ENCODE measurements around the gene ANGEL1.

ANGEL1 gene

GRCh38 chr14:76820700-76821099 is 8.0 kb upstream of the ANGEL1 start:
- no peak for DNase-seq (ENCODE audit: low read depth)

GRCh38 chr14:76814726-76815645 is 2.3 kb upstream of the ANGEL1 start:
- DNase-seq (ENCODE audit: low read depth) = no peak

GRCh38 chr14:76812093-76812421 is 625 bp downstream of the ANGEL1 start:
- no peak for DNase-seq (ENCODE audit: low read depth)

GRCh38 chr14:76811561-76811960 is 1.1 kb downstream of the ANGEL1 start:
- DNase-seq (ENCODE audit: low read depth) = no peak

GRCh38 chr14:76810953-76811400 is 1.7 kb downstream of the ANGEL1 start:
- DNase-seq (ENCODE audit: low read depth) = peak; percentile 25

GRCh38 chr14:76810525-76810924 is 2.2 kb downstream of the ANGEL1 start:
- no peak for DNase-seq (ENCODE audit: low read depth)

GRCh38 chr14:76808990-76809389 is 3.7 kb downstream of the ANGEL1 start:
- DNase-seq (ENCODE audit: low read depth) = no peak

GRCh38 chr14:76808011-76808410 is 4.7 kb downstream of the ANGEL1 start:
- no peak for DNase-seq (ENCODE audit: low read depth)

GRCh38 chr14:76806446-76806845 is 6.2 kb downstream of the ANGEL1 start:
- no peak for DNase-seq (ENCODE audit: low read depth)

- DNase-seq (ENCODE audit: low read depth) = no peak
These were observed 18.7 kb downstream of the ANGEL1 start for GRCh38 chr14:76793956-76794355.

GRCh38 chr14:76793324-76793723 is 19.4 kb downstream of the ANGEL1 start:
- no peak for DNase-seq (ENCODE audit: low read depth)

GRCh38 chr14:76792422-76792821 is 20.3 kb downstream of the ANGEL1 start:
- no peak for DNase-seq (ENCODE audit: low read depth)

GRCh38 chr14:76786601-76787000 is 26.1 kb downstream of the ANGEL1 start:
- no peak for DNase-seq (ENCODE audit: low read depth)

- peak; percentile 77 for DNase-seq (ENCODE audit: low read depth)
These were observed 27.8 kb downstream of the ANGEL1 start for GRCh38 chr14:76784881-76785280.

GRCh38 chr14:76784266-76784874 is 28.3 kb downstream of the ANGEL1 start:
- no peak for DNase-seq (ENCODE audit: low read depth)

GRCh38 chr14:76782885-76783566 is 29.7 kb downstream of the ANGEL1 start:
- DNase-seq (ENCODE audit: low read depth) = peak; percentile 10

GRCh38 chr14:76782115-76782884 is 30.4 kb downstream of the ANGEL1 start:
- no peak for DNase-seq (ENCODE audit: low read depth)

- DNase-seq (ENCODE audit: low read depth) = no peak
These were observed 31.0 kb downstream of the ANGEL1 start for GRCh38 chr14:76781648-76782051.

- DNase-seq (ENCODE audit: low read depth) = peak; percentile 48
These were observed 31.6 kb downstream of the ANGEL1 start for GRCh38 chr14:76780875-76781647.

GRCh38 chr14:76780360-76780759 is 32.3 kb downstream of the ANGEL1 start:
- no peak for DNase-seq (ENCODE audit: low read depth)

- no peak for DNase-seq (ENCODE audit: low read depth)
These were observed 32.7 kb downstream of the ANGEL1 start for GRCh38 chr14:76780058-76780345.
